NCI-H1436 treated with DMSO at 0.1 percent for 48 hours (cell line): ENCODE data around the gene DTD1.

ENCODE experiments used
- DNase-seq: peaks from one replicate; lab custom pipeline; 2025; lab: John Stamatoyannopoulos, UW

Gene DTD1

DNA sequence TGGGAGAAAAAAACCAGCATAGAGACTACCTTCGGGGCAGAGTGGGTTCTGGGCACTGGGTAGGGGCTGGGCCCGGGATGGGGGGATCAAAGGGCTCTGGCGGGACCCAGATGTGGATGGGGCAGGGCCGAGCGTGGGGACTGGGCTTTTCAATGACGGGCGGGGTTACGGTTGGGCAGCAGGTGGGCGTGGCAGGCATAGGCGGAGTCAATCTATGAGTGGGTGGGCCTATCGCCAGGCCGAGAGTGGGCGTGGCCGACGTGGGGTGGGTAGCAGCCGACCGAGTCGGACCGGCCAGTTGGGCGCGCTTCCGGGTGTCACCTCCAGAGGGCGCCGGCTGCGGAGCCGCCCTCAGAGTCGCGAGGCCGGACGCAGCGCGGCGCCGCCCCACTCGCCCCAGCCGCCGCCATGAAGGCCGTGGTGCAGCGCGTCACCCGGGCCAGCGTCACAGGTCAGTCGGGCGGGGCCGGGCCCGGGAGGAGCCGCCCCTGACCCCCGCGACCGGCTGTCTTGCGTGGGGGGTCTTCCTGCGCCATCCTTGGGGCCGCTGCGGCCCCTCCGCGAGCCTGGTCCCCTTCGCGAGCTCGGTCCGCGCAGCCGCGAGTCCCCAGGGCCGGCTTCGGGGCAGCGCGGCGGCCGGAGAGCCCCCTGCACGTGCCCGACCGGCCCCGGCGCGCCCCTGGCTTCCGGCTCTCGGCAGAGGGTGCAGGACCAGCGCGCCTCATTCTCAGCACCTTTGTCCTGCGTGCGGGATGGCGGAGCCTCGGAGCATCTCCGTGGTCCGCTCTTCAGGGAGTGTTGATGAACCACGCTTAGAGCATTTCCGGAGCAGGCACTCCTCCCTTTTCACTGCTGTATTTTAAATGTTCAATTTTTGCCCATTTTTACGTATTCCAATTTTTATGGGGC, at the start of gene DTD1:
Gene DTD1, plus strand, starts transcription at position 390 of the 909 bp plus-strand sequence. Its CDS starts 19 bp downstream, at position 409.
- DNase-seq = peak; percentile 14

- no peak for DNase-seq
Measured at GRCh38 chr20:18541741-18542140, 46.1 kb upstream of the DTD1 start.

DNA sequence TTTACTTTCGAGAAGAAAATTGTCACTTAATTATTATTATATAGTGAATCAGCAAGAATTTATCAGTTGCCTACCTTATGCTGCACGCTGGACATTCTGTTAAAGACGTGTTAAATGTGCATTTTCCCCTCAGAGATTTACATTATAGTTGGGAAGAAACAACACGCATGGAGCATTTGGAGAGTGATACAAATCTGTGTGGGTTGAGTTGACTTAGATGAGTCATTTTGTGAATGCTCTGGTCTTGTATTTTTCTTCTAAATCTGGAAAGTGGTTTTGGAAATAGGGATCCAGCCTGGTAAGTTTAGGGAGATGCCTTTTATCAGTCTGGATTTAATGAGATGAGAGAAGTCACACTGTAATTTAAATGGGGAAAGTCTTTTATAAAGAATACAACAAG, 44.6 kb upstream of the DTD1 start:
- no peak for DNase-seq

- DNase-seq = no peak
Measured at GRCh38 chr20:18543932-18544331, 43.9 kb upstream of the DTD1 start.

DNA sequence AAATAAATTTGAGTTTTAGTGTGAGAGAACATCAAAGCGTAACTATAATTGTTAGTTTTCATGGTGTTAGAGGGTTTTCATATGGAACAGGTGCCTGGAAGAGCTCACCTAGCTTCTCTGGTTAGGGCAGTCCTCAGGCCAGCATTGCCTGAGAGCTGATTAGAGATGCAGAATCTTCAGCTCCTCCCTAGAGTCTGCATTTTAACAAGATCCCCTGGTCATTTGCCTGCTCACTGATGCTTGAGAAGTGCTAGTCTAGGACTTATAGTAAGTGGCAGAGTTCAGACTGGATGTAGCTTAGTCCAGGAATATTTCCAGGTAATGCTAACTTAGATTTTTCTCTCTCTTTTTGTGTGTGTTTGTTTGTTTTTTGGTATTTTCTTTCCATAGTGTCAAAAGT, 42.3 kb upstream of the DTD1 start:
- no peak for DNase-seq

DNA sequence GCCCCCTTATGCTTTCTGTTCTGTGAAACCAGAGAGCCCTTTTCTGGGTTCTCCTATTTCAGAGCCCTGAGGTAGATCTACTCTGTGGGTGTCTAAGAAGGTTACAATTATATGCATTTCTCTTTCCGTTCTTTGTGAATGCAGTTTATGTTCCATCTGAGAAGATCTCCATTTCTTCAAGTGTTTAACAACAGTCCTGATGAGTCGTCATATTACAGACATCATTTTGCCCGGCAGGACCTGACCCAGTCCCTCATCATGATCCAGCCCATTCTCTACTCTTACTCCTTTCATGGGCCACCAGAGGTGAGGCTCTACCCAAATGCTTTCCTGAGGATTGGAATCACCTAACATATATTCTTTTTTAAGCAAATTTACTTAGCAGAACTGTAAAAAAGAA, 39.4 kb upstream of the DTD1 start:
- no peak for DNase-seq

- no peak for DNase-seq
Measured at GRCh38 chr20:18553746-18554145, 34.1 kb upstream of the DTD1 start.

DNA sequence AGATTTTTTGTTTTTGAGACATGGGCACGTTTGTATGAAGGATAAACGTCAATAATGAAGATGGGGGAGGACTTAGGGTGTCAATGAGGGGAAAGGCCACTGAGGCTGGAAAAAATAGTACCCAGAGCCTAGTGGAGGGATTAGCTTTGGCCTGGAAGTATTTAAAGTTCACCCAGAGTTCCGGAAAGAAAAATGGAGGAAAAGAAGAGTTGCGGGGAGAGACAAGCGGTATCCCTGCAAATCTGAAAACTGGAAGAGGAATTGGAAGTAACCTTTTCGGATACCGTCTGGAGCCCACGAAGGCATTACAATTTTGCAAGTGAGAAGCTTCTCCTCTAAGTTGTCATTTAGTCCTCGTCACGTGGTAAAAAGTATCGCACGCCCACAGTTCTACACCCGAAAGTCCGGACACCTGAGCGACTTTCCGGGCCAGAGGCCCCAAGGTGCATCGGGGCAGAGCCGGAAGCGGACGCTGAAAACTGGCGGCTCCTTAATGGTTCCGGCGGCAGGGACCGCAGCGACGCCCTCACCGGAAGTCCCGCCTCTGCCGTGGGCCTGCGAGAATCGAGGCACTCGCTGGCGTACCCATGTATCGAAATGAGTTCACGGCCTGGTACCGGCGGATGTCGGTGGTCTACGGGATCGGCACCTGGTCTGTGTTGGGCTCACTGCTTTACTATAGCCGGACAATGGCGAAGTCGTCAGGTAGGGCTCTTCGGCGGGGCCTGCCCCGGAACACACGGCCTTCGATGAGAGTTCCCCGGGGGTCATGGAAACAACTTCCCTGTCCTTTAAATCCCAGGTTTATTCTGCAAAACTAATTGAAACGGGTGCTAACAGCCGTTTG, 20.7 kb upstream of the DTD1 start, which contains the start of gene SMIM26:
Gene SMIM26, plus strand, starts transcription at position 541 of the 847 bp plus-strand sequence. Its CDS starts 47 bp downstream, at position 588.
- DNase-seq = peak; percentile 56

DNA sequence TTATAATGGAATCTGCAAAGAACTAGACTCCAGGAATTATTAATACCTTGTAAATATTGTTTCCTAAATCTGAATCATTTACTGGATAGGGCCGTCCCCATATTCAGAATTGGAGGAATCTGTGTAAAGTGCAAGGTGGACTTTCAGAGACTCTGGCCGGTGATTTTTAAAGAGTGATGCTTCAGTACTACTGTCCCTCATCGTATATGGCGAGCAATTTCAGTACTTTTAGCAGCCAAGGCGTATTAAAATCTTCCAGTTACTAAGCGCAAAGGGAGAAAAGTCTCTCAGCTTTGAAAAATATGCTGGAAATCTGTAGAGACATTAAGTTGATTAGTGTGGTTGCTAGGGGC, 20.1 kb upstream of the DTD1 start:
- no peak for DNase-seq

DNA sequence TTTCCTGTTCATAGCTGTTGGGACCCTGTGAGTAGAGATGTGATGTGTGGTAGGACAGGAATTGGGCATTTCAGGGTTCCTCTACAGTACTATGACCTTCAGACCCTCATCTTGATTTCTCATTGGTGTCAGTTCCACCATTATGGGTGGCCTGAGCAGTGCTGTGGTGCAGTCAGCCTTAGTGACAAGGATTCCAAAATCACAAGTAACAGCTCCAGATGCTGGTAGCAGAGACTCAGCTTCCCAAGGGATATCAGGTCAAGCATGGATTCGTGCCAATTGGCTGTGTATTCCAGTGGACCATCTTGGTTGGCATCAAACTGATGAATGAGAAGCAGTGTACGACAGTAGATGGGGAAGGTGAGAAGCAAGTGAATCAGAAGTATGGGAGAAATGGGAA, 16.8 kb upstream of the DTD1 start:
- DNase-seq = no peak

- DNase-seq = no peak
Measured at GRCh38 chr20:18571578-18571977, 16.3 kb upstream of the DTD1 start.

DNA sequence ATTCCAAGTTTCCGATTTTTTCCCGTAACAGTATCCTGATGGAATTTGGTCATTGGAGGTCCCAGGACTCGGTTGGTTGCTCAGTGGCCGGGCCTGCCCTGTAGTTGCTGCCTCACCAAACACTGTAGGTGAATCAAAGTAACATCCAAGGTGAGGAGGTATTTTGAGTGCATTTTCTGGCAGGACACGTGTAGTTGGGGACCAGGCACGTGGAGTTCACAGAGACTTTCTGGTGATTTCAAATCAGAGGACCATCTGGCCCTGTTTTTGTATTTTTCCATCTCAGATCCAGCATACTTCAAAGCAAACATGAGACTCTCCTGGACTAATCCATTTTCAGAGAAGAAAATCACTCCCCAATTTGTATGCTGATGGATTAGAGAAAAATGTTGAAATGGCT, 9.9 kb upstream of the DTD1 start:
- DNase-seq = no peak

- DNase-seq = no peak
Measured at GRCh38 chr20:18578581-18578980, 9.3 kb upstream of the DTD1 start.

DNA sequence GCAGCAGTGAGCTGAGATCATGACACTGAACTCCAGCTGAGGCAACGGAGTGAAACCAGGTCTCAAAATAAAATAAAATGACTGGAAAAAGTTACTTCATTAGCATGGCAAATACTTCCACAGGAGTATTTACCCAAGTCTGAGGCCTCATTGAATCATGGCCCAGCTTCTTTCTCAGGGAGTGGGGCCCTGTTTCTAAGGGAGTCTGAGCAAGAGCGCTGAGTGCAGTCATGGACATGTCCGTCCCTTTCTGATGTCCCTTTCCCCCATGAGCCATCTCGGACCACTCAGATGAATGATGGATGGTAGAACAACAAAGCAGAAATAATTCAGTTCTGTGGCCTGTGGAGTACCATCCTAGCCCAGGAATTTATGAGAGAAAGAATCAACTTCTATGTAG, 7.8 kb upstream of the DTD1 start:
- no peak for DNase-seq

GRCh38 chr20:18585134-18585533, 2.7 kb upstream of the DTD1 start:
- no peak for DNase-seq

GRCh38 chr20:18588574-18588933, 700 bp downstream of the DTD1 start:
- no peak for DNase-seq

DNA sequence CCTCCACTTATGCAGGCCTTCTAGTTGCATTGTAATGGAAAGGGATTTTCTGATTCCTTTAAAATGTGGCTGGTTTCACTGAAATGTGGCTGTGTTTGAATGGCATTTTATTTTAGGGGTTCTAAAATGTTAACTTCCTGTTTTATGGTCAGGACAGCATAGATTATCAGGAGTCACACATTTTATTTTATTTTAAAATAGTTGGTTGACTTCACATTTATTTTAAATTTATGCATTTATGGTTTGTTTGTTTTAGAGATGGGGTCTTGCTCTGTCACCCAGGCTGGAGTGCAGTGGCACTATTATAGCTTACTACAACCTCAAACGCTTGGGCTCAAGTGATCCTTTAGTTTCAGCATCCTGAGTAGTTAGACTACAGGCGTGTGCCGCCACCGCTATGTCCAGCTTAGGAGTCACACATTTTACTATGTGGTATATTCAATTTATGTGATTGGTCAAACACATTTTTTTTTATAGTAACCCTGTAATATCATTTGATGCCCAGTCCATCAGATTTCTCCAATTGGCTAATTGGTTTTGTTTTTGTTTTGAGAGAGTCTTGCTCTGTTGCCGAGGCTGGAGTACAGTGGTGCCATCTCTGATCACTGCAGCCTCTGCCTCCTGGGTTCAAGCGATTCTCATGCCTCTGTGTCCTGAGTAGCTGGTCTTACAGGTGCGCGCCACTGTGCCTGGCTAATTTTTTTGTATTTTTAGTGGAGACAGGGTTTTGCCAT, 2.3 kb downstream of the DTD1 start:
- DNase-seq = no peak

- DNase-seq = no peak
Measured at GRCh38 chr20:18596270-18596669, 8.4 kb downstream of the DTD1 start.

DNA sequence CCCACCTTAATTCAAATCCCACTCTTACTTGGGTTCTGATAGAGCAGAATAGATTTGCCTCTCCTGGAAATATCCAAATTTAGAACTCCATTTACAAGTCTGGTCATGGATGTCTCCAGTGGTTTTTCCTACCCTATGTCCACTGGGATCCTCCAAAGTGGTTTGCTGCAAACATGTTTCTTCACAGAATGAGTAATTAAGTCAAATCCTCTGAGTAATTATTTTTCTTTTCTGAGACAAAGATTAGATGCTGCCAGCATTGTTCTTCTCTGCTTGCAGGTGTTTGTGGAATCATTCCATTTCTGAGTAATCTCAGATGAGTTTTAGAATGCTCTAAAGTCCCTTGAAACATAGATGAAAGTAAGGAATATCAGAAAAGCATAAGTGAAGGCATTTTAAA, 21.9 kb downstream of the DTD1 start:
- DNase-seq = no peak

GRCh38 chr20:18611492-18611891, 23.6 kb downstream of the DTD1 start:
- no peak for DNase-seq

DNA sequence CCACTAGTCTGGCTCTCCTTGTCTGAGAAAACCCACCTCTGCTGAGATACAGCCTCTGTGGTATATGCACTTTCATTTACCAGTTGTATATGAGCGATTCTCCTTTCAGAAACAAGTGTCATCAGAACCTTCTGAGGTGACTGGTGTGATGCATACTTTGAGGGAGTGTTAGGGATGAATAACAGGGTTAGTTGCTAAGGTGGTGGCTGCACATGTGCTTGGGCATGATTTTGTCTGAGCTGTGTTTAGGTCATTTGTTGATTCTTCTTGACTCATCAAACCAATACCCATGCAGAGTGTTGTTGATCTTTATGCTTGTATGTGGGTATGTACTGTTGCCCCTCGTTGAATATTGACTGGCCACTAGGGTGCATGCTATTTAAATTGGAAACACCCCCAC, 25.7 kb downstream of the DTD1 start:
- no peak for DNase-seq

GRCh38 chr20:18614244-18614643, 26.4 kb downstream of the DTD1 start:
- DNase-seq = no peak
